Thyroid gland (tissue), 4 donors: ENCODE data around the gene ACSS1.

Source experiments
- CTCF ChIP-seq, 6 experiments: fragments of 200-600 bp in 3 of 6; fragments of 450-650 bp in 3 of 6; sonication (generic) in 3 of 6; IDR thresholded peaks; one replicate each; pipeline ENCODE4 v1.5.1; 2016 to 2019; ENCODE audit warnings: antibody characterized with exemption in 6 of 6, mild to moderate bottlenecking in 2 of 6, inconsistent platforms in 1 of 6, moderate library complexity in 1 of 6
- POLR2A ChIP-seq, 2 donors: fragments of 450-650 bp; IDR thresholded peaks; one replicate each; pipeline ENCODE4 v1.6.1; 2017; ENCODE audit warnings: antibody characterized with exemption in 2 of 2, mild to moderate bottlenecking in 2 of 2, moderate library complexity in 1 of 2

- TF ChIP-seq CTCF (IDR thresholded peaks at IDR 0.05) (no peak), POLR2A (IDR thresholded peaks at IDR 0.05) (no peak)
Observed at GRCh38 chr20:24958506-24959385, 99.2 kb downstream of the ACSS1 start.
